Inflammatory macrophage treated with lipopolysaccharide for 1 hour (primary cell): ENCODE measurements around the gene ATP4B.

ENCODE experiments used
- DNase-seq, 2 donors: peaks; one replicate each; pipeline ENCODE4 v3.0.0-alpha.2; 2020 to 2022

Gene ATP4B

GRCh38 chr13:113605461-113605860 is 52.5 kb downstream of the ATP4B start:
- no peak for DNase-seq

- DNase-seq, result no peak
Measured at GRCh38 chr13:113604186-113604585, 53.8 kb downstream of the ATP4B start.

GRCh38 chr13:113603116-113603710 is 54.8 kb downstream of the ATP4B start:
- DNase-seq, result no peak

GRCh38 chr13:113602291-113602988 is 55.6 kb downstream of the ATP4B start:
- DNase-seq, result no peak

- no peak for DNase-seq
Measured at GRCh38 chr13:113601166-113602070, 56.6 kb downstream of the ATP4B start.

GRCh38 chr13:113599391-113599790 is 58.6 kb downstream of the ATP4B start:
- no peak for DNase-seq
